HG03521 (cell line): ENCODE data around the gene NPAS2.

ENCODE experiments used
- ATAC-seq: cut with Tn5 transposase; IDR thresholded peaks from one replicate; pipeline ENCODE4 v1.9.1; 2021; ENCODE audit warnings: mild to moderate bottlenecking, moderate library complexity; ENCODE audit not compliant: unreplicated experiment

NPAS2 gene

DNA sequence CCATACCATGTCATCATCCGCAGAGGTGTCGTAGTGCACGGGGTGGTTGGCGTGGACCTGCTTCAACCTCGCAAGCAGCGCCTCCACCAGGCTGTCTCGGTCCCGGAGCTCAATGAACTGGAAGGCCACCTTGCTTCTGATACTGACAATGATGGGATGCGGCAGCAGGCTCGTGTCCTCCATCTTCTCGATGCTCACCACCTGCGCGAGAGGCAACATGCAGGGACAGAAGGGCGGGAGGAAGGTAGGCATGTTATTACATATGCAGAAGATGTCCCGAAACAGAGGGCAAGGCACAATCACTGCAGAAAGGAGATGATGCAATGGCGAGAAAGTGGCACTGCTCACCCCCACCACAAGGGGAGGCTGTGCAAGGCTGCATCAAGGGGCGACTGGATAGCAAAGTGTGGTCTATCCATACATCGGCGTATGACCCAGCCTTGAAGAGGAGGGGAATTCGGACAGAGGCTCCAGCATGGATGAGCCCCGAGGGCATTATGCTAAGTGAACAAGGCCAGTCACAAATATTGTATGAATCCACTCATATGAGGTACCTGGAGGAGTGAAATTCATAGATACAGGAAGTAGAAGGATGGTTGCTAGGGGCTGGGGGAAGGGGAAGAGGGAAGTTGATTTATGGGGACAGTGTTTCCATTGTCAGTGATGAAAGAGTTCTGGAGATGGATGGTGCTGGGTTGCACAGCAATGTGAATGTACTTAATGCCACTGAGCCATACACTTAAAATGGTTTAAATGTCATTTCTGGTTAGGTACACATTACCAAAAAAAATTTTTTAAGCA lies 218.7 kb downstream of the NPAS2 start:
- no peak for ATAC-seq

DNA sequence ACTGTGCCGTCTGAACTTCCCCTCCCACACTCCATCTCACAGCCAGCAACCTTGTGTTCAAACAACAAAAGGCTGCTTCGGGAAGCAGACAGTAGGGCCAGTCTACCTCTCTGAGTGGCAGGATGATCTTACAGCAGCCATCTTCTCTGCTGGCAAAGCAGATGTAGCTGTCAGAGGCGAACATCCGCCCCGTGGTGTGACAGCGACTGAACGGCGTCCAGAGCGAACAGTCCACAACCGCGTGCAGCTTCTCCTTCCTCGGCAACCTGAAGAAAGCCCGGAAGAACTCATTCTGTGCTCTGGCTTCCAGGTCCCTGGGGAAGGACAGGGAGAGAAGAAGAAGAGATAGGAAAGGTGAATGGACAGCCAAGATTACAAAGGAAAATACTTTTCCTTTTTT lies 220.1 kb downstream of the NPAS2 start:
- ATAC-seq = no peak

DNA sequence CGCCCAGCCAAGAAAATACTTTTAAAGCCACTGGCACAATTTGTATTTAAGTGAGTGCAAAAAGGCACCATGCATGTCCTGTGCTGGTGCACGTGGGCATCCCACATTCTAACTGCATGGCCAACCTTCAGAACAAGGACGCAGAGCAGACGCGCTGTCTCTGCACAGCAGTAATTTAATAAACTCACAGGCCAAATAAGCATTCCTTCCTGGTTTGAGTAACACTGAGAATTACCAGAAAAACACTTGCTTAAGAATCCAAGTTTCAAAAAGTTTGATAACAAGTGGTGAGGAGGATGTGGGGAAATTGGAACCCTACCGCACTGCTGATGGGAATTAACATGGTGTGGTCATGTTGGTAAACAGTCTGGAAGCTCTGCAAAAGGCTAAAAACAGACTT lies 220.8 kb downstream of the NPAS2 start:
- no peak for ATAC-seq

DNA sequence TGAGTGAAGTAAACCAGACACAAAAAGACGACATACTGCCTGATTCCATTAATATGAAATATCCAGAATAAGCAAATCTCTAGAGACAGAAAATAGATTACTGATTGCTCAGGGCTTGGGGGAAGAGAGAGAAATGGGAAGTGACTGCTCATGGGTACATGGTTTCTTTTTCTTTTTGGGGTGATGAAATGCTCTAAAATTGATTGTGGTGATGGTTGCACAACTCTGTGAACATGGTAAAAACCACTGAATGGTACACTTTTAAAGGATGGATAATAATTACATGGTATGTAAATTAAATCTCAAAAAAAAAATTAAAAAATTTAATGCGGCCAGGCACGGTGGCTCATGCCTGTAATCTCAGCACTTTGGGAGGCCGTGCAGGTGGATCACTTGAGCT lies 221.5 kb downstream of the NPAS2 start:
- ATAC-seq = no peak

DNA sequence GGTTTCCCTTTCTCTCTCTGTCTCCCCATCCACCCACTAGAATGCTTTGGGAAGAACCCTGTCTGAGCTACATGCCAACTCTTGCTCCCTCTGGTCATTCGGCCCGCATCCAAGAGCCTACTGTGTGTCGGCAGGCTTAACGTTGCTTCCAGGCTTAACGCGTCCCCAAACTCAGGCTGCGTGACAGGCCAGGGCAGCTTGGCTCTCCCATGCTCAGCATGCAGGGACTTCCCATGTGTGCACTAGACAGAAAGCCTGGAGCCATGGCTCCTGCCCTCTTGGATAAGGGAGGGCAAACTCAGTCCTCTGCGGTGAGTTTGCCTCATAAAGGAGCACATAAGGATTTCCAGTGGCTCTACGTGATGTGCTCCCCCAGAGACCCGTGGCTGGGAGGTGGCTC lies 225.4 kb downstream of the NPAS2 start:
- no peak for ATAC-seq
